A549 (cell line): ENCODE data around the gene ECM1. TPM values are rescaled to one million over a fixed set of nuclear protein-coding genes. Genes with fewer than 3 reads are reported as not detected.

ENCODE experiments used
- ATAC-seq, 2 experiments: fragments of 200-7000 bp in 1 of 2; fragments of >200 bp in 1 of 2; cut with Nextera tagmentation in 1 of 2; cut with Tn5 transposase in 1 of 2; 3 replicates each; pipeline versions ENCODE4 v1.8.0 to v1.9.1; 2018 to 2020; ENCODE audit warnings: mild to moderate bottlenecking in 1 of 2, moderate library complexity in 1 of 2
- CTCF ChIA-PET: fragments of 300-600 bp; sonication (Branson Sonifier 250); formaldehyde crosslinking; extraction: SDS; loops from one replicate; lab custom pipeline; 2021; ENCODE audit warnings: antibody characterized with exemption, inconsistent platforms; lab: Yijun Ruan, JAX
- POLR2A ChIA-PET: fragments of 350-600 bp; formaldehyde crosslinking; extraction: SDS; loops from one replicate; lab custom pipeline; 2021; ENCODE audit warnings: antibody characterized with exemption, inconsistent platforms; lab: Yijun Ruan, JAX
- DNase-seq, 2 experiments: peaks; one replicate each; pipeline versions ENCODE4 v3.0.0 to v3.0.0-alpha.2; 2011 to 2016; ENCODE audit warnings: low read depth in 1 of 2, low spot score in 1 of 2
- FAIRE-seq: peaks from 2 replicates; lab custom pipeline; 2011; peaks lifted over from hg19 to GRCh38; lab: Jason Lieb, UNC
- H3K27ac ChIP-seq, 2 experiments: fragments of >200 bp; sonication (Bioruptor Twin); formaldehyde crosslinking; 3 replicates each; pipeline ENCODE4 v1.5.1; 2016 to 2017
- H3K4me1 ChIP-seq: fragments of >200 bp; sonication (Bioruptor Twin); formaldehyde crosslinking; 3 replicates; pipeline ENCODE4 v1.6.1; 2016
- H3K4me2 ChIP-seq: fragments of >200 bp; sonication (Bioruptor Twin); formaldehyde crosslinking; 3 replicates; pipeline ENCODE4 v1.6.1; 2016
- H3K4me3 ChIP-seq: fragments of >200 bp; sonication (Bioruptor Twin); formaldehyde crosslinking; 3 replicates; pipeline ENCODE4 v1.5.1; 2016
- H3K9me3 ChIP-seq: fragments of >200 bp; sonication (Bioruptor Twin); formaldehyde crosslinking; 3 replicates; pipeline ENCODE4 v1.6.1; 2016
- CBX2 ChIP-seq: fragments of 200-600 bp; sonication (generic); IDR thresholded peaks from 2 replicates; pipeline ENCODE4 v1.6.1; 2016; ENCODE audit warnings: low read depth, mild to moderate bottlenecking, borderline replicate concordance
- CHD2 ChIP-seq: fragments of 150-350 bp; IDR thresholded peaks from 2 replicates; pipeline ENCODE4 v1.6.1; 2014; ENCODE audit warnings: low read length; ENCODE audit not compliant: partially characterized antibody
- CHD4 ChIP-seq: fragments of 200-600 bp; sonication (generic); IDR thresholded peaks from 2 replicates; pipeline ENCODE4 v1.6.1; 2016; ENCODE audit warnings: antibody characterized with exemption, mild to moderate bottlenecking, borderline replicate concordance
- EHF ChIP-seq: fragments of 250-450 bp; sonication (Bioruptor Pico); IDR thresholded peaks from 2 replicates; pipeline ENCODE4 v1.5.0; 2020; ENCODE audit warnings: mild to moderate bottlenecking
- EHMT2 ChIP-seq: fragments of 200-600 bp; sonication (generic); IDR thresholded peaks from 2 replicates; pipeline ENCODE4 v1.6.1; 2016; ENCODE audit warnings: antibody characterized with exemption, low read depth, mild to moderate bottlenecking, moderate library complexity
- EP300 ChIP-seq, 2 experiments: fragments of >200 bp; sonication (Bioruptor Twin); formaldehyde crosslinking; IDR thresholded peaks; 2 replicates in 1 of 2; 3 replicates in 1 of 2; pipeline ENCODE4 v1.6.1; 2016 to 2017
- FOSB ChIP-seq: fragments of 250-450 bp; sonication (Bioruptor Pico); IDR thresholded peaks from 2 replicates; pipeline ENCODE4 v1.5.0; 2020; ENCODE audit warnings: mild to moderate bottlenecking, moderate library complexity
- GATA3 ChIP-seq: IDR thresholded peaks from 2 replicates; pipeline ENCODE4 v1.6.1; 2012; ENCODE audit warnings: borderline replicate concordance
- HDAC2 ChIP-seq: fragments of 200-600 bp; sonication (generic); IDR thresholded peaks from 2 replicates; pipeline ENCODE4 v1.6.1; 2016
- HEYL ChIP-seq: fragments of 250-450 bp; sonication (Bioruptor Pico); IDR thresholded peaks from 2 replicates; pipeline ENCODE4 v1.8.0; 2021; ENCODE audit warnings: mild to moderate bottlenecking, moderate library complexity
- JUN ChIP-seq, 2 experiments: fragments of >200 bp; sonication (Bioruptor Twin); formaldehyde crosslinking; IDR thresholded peaks; 2 replicates in 1 of 2; 3 replicates in 1 of 2; pipeline ENCODE4 v1.6.1; 2016 to 2017
- KDM1A ChIP-seq: fragments of 200-600 bp; sonication (generic); IDR thresholded peaks from 2 replicates; pipeline ENCODE4 v1.6.1; 2016; ENCODE audit warnings: low read depth, mild to moderate bottlenecking
- KDM5A ChIP-seq: fragments of 200-600 bp; sonication (generic); IDR thresholded peaks from 2 replicates; pipeline ENCODE4 v1.6.1; 2016; ENCODE audit warnings: antibody characterized with exemption, mild to moderate bottlenecking
- MAFK ChIP-seq: fragments of 450-650 bp; IDR thresholded peaks from 2 replicates; pipeline ENCODE4 v1.6.1; 2014; ENCODE audit not compliant: partially characterized antibody
- MYC ChIP-seq: IDR thresholded peaks from 2 replicates; pipeline ENCODE4 v1.6.1; 2012; ENCODE audit warnings: mild to moderate bottlenecking, inconsistent platforms, low read length, improper control_type of control experiment, borderline replicate concordance
- PHF8 ChIP-seq: fragments of 200-600 bp; sonication (generic); IDR thresholded peaks from 2 replicates; pipeline ENCODE4 v1.6.1; 2016; ENCODE audit warnings: low read depth, mild to moderate bottlenecking, antibody characterized with exemption, moderate library complexity, borderline replicate concordance
- RAD21 ChIP-seq, 2 experiments: fragments of >200 bp in 1 of 2; sonication (Bioruptor Twin) in 1 of 2; formaldehyde crosslinking in 1 of 2; IDR thresholded peaks in 1 of 2; conservative IDR thresholded peaks in 1 of 2; 2 replicates in 1 of 2; 3 replicates in 1 of 2; pipeline ENCODE4 v1.6.1; 2012 to 2018; ENCODE audit warnings: inconsistent platforms in 1 of 2
- RARB ChIP-seq: fragments of 250-450 bp; sonication (Bioruptor Pico); IDR thresholded peaks from 2 replicates; pipeline ENCODE4 v1.8.0; 2021; ENCODE audit warnings: mild to moderate bottlenecking, moderate library complexity
- RCOR1 ChIP-seq: fragments of 150-350 bp; IDR thresholded peaks from 2 replicates; pipeline ENCODE4 v1.6.1; 2014; ENCODE audit warnings: antibody characterized with exemption, low read length, low read depth
- RFX5 ChIP-seq: fragments of 450-650 bp; IDR thresholded peaks from 2 replicates; pipeline ENCODE4 v1.7.1; 2014; ENCODE audit warnings: antibody characterized with exemption, mild to moderate bottlenecking, moderate library complexity
- TFCP2L1 ChIP-seq: fragments of 250-450 bp; sonication (Bioruptor Pico); IDR thresholded peaks from 2 replicates; pipeline ENCODE4 v1.5.0; 2021; ENCODE audit warnings: mild to moderate bottlenecking
- USF2 ChIP-seq: fragments of 450-650 bp; IDR thresholded peaks from 2 replicates; pipeline ENCODE4 v1.6.1; 2014; ENCODE audit warnings: antibody characterized with exemption
- ZFP36 ChIP-seq: fragments of 450-650 bp; IDR thresholded peaks from 2 replicates; pipeline ENCODE4 v1.6.1; 2014; ENCODE audit warnings: borderline replicate concordance; ENCODE audit not compliant: partially characterized antibody
- WGBS: methylation state at CpG from one replicate; pipeline ENCODE4 v1.1.6; 2017; ENCODE audit errors: missing lambda C conversion rate; 5-methylcytosine and 5-hydroxymethylcytosine counted together
- polyA plus RNA-seq, 4 experiments: library from polyadenylated mRNA; depleted of rRNA in 3 of 4; stranded (reverse); fragments of >200 nt; fragmentation: RNase III in 1 of 4; extraction: RNeasy Plus Mini Kit Qiagen cat#74134 plus additional on column Dnase treatment in 1 of 4; gene quantifications; 2 replicates in 3 of 4; 3 replicates in 1 of 4; pipeline ENCODE4 v1.2.3, GENCODE V29; 2011 to 2017
- TF ChIP-seq, protein P1 (sequence below): fragments of 200-600 bp; sonication (generic); IDR thresholded peaks from 2 replicates; pipeline ENCODE4 v1.6.1; 2016; ENCODE audit warnings: antibody characterized with exemption, mild to moderate bottlenecking, moderate library complexity
- TF ChIP-seq, protein P2 (sequence below): fragments of >200 bp; sonication (Bioruptor Twin); formaldehyde crosslinking; IDR thresholded peaks from 2 replicates; pipeline ENCODE4 v1.6.1; 2016
- TF ChIP-seq, protein P3 (sequence below): fragments of >200 bp; sonication (Bioruptor Twin); formaldehyde crosslinking; IDR thresholded peaks from 3 replicates; pipeline ENCODE4 v1.6.1; 2016

The ECM1 gene
- polyA plus RNA-seq, 2 of the 4 experiments (the other 2 are of a cell fraction), result 0.88 to 1.0 TPM

DNA sequence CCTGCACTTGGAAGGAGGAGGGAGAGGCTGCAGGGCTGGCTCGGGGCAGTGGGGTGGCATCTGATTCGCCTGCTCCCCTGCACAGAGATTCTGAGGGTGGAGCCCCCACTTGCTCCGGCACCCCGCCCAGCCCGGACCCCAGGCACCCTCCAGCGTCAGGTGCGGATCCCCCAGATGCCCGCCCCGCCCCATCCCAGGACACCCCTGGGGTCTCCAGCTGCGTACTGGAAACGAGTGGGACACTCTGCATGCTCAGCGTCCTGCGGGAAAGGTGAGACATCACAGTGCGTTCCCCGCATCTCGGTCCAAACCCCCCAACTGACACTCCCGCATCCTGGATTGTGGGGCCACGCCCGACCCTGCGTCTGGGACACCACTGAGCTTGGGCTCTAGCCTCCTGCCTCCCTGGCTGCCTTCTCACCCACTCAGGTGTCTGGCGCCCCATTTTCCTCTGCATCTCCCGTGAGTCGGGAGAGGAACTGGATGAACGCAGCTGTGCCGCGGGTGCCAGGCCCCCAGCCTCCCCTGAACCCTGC is 49.2 kb downstream of the ECM1 start:
- Histone ChIP-seq H3K9me3 (no peaks in the 10 kb centered on the region), H3K4me1 (peaks cover 26% of the 10 kb centered on the region), H3K27ac (no peak overlapping the region), H3K4me3 (no peak overlapping the region), H3K4me2 (no peak overlapping the region)
- no peak for FAIRE-seq
- no peak for TF ChIP-seq MYC
- TF ChIP-seq USF2, result no peak
- no peak for TF ChIP-seq EHMT2
- TF ChIP-seq KDM5A, result no peak
- no peak for TF ChIP-seq CBX2
- no peak for TF ChIP-seq KDM1A
- TF ChIP-seq EP300 (IDR thresholded peaks at IDR 0.05), result no peak
- no peak for TF ChIP-seq CHD4
- no peak for TF ChIP-seq CHD2
- no peak for TF ChIP-seq MAFK
- no peak for TF ChIP-seq PHF8
- TF ChIP-seq GATA3, result no peak
- TF ChIP-seq EHF (CRISPR knock-in tag), result no peak
- TF ChIP-seq, protein P1, sequence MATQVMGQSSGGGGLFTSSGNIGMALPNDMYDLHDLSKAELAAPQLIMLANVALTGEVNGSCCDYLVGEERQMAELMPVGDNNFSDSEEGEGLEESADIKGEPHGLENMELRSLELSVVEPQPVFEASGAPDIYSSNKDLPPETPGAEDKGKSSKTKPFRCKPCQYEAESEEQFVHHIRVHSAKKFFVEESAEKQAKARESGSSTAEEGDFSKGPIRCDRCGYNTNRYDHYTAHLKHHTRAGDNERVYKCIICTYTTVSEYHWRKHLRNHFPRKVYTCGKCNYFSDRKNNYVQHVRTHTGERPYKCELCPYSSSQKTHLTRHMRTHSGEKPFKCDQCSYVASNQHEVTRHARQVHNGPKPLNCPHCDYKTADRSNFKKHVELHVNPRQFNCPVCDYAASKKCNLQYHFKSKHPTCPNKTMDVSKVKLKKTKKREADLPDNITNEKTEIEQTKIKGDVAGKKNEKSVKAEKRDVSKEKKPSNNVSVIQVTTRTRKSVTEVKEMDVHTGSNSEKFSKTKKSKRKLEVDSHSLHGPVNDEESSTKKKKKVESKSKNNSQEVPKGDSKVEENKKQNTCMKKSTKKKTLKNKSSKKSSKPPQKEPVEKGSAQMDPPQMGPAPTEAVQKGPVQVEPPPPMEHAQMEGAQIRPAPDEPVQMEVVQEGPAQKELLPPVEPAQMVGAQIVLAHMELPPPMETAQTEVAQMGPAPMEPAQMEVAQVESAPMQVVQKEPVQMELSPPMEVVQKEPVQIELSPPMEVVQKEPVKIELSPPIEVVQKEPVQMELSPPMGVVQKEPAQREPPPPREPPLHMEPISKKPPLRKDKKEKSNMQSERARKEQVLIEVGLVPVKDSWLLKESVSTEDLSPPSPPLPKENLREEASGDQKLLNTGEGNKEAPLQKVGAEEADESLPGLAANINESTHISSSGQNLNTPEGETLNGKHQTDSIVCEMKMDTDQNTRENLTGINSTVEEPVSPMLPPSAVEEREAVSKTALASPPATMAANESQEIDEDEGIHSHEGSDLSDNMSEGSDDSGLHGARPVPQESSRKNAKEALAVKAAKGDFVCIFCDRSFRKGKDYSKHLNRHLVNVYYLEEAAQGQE, result no peak
- TF ChIP-seq, protein P2, sequence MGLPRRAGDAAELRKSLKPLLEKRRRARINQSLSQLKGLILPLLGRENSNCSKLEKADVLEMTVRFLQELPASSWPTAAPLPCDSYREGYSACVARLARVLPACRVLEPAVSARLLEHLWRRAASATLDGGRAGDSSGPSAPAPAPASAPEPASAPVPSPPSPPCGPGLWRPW, result no peak
- no peak for ATAC-seq
- POLR2A ChIA-PET, result no interaction called here
- WGBS, result 81% methylated on average over 18 of the region's 26 CpGs
- DNase-seq, result no peak
- CTCF ChIA-PET, result interaction anchor here (0.9 to 11.6 kb wide), 3 partner anchors 16 to 67 kb away, joined by 3 to 210 read pairs (median 5); partner anchors contain the start of gene ENSA

DNA sequence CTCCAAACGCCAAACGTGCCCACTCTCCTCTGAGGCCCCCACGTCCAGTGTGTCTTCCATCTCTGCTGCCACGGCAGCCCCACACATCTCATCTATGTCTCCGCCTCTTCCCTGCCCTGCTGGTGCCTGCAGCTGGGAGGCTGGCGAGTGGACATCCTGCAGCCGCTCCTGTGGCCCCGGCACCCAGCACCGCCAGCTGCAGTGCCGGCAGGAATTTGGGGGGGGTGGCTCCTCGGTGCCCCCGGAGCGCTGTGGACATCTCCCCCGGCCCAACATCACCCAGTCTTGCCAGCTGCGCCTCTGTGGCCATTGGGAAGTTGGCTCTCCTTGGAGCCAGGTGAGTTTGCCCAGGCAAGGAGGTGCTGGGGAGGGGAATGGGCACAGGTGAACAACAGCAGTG is 49.9 kb downstream of the ECM1 start:
- DNase-seq (no peak), FAIRE-seq (no peak), ATAC-seq (no peak)
- H3K4me3 ChIP-seq, result no peak overlapping the region
- ChIA-PET CTCF (interaction anchor here (0.8 to 11.6 kb wide), 6 partner anchors 10 to 185 kb away, joined by 3 to 210 read pairs (median 4); partner anchors contain the start of gene ENSA), POLR2A (interaction anchor here (0.8 kb wide), 1 partner anchor 12 kb away, joined by 3 read pairs; no protein-coding TSS in a partner anchor)
- peaks cover 26% of the 10 kb centered on the region for H3K4me1 ChIP-seq
- no peak overlapping the region for H3K4me2 ChIP-seq
- WGBS, result 70% methylated on average over 11 of the region's 15 CpGs
- no peak overlapping the region for H3K27ac ChIP-seq
- no peaks in the 10 kb centered on the region for H3K9me3 ChIP-seq
- TF ChIP-seq EHMT2, result no peak
- TF ChIP-seq, protein P3, sequence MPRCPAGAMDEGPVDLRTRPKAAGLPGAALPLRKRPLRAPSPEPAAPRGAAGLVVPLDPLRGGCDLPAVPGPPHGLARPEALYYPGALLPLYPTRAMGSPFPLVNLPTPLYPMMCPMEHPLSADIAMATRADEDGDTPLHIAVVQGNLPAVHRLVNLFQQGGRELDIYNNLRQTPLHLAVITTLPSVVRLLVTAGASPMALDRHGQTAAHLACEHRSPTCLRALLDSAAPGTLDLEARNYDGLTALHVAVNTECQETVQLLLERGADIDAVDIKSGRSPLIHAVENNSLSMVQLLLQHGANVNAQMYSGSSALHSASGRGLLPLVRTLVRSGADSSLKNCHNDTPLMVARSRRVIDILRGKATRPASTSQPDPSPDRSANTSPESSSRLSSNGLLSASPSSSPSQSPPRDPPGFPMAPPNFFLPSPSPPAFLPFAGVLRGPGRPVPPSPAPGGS, result no peak
- TF ChIP-seq ZFP36, result no peak
- TF ChIP-seq HDAC2, result no peak
- TF ChIP-seq KDM5A, result no peak
- no peak for TF ChIP-seq HEYL (CRISPR knock-in tag)
- no peak for TF ChIP-seq USF2
- no peak for TF ChIP-seq RARB (CRISPR knock-in tag)
- no peak for TF ChIP-seq EHF (CRISPR knock-in tag)
- no peak for TF ChIP-seq RAD21 (conservative IDR thresholded peaks at IDR 0.05 in 1 of 2, IDR thresholded peaks at IDR 0.05 in 1 of 2)
- TF ChIP-seq, protein P1, result no peak
- no peak for TF ChIP-seq MAFK
- no peak for TF ChIP-seq RCOR1
- TF ChIP-seq JUN (IDR thresholded peaks at IDR 0.05), result no peak
- TF ChIP-seq RFX5, result no peak
- TF ChIP-seq FOSB, result no peak
- no peak for TF ChIP-seq TFCP2L1 (CRISPR knock-in tag)
